SKM-1 (cell line): ENCODE measurements around the gene SLC10A7.

Experiments
- DNase-seq: peaks from one replicate; lab custom pipeline; 2025; ENCODE audit not compliant: unreplicated experiment; lab: John Stamatoyannopoulos, UW

Gene SLC10A7, protein sequence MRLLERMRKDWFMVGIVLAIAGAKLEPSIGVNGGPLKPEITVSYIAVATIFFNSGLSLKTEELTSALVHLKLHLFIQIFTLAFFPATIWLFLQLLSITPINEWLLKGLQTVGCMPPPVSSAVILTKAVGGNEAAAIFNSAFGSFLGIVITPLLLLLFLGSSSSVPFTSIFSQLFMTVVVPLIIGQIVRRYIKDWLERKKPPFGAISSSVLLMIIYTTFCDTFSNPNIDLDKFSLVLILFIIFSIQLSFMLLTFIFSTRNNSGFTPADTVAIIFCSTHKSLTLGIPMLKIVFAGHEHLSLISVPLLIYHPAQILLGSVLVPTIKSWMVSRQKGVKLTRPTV

DNA sequence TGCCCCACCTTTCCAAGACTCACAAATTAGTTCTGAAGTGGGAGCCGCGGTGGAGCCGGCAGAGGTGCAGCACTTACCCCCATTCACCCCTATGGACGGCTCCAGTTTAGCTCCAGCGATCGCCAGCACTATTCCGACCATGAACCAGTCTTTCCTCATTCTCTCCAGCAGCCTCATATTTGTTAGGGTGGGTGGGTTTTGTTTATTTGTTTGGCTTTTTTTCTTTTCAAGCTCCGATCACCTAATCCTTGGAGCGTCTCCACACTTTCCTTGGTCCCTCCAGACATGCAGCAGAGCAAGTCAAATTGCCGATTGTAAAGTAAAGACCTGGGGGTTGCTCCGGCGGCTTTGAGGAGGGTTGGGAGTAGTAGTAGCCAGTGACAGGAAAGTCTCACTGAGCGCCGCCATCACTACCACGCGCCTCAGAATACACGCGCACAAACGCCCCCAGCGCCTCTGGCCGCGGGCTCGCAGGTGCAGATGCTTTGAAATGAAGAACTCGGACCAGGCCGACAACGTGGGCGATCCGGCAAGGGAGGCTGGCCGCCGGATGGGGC, at the start of gene SLC10A7:
Gene SLC10A7 (minus strand): TSS at position 400 of the 557 bp plus-strand sequence. CDS start 223 bp downstream, at position 177.
- DNase-seq = peak; percentile 73

DNA sequence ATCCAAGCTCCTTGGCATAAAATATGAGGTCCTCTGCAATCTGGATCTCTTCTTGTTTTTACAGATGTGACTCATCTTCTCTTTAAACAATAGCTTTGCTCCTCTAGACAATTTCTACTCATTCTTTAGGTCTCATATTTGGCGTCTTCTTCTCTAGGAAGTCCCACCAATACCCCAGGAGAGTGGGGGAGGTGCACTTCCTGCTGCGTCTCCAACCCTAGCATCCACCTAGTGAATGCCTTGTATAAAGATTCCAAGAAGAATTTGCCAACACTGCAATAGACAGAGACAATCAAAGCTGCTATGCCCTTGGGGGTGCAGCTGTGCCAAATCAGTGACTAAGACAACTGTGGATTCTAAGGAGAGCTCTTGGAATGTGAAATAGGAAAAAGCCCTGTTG, 45.7 kb upstream of the SLC10A7 start:
- no peak for DNase-seq

DNA sequence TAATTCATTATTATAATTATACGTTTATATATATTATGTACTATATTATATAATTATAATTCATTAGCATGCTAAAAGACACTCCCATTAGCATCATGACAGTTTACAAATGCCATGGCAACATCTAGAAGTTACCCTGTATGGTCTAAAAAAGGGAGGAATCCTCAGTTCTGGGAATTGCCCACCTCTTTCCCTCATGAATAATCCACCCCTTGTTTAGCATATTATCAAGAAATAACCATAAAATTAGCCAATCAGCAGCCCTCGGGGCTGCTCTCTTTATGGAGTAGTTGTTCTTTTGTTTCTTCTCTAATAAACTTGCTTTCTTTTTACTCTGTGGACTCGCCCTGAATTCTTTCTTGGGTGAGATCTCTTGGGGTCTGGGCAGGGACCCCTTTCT, 42.8 kb upstream of the SLC10A7 start:
- DNase-seq = no peak

DNA sequence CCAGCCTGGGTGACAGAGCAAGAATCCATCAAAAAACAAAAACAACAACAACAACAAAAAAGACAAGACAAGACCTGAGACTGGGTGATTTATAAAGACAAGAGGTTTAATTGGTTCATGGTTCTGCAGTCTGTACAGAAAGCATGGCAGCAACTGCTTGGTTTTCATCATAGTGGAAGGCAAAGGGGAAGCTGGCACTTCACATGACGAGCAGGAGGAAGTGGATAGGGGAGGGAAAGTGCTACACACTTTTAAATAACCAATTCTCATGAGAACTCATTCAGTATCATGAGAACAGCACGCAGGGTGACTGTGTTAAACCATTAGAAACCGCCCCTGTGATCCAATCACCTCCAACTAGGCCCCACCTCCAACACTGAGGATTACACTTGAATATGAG, 28.4 kb upstream of the SLC10A7 start:
- peak; percentile 4 for DNase-seq

DNA sequence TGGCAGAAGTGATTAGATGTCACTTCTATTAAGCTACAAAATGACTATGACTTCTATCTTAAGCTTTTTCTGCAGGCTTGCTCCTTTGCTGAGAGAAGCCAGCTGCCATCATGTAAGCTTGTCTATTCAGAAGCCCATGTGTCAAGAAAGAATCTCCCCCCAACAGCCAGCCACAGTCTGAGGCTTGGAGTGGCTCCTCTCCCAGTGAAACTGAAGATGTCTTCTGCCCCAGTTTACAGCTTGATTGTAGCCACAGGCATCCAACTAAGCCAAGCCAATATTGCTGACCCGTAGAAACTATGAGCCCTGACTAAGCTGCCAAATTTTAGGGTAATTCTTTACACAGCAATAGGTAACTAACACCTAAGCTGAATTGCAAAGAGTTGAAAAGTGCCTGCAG, 26.7 kb upstream of the SLC10A7 start:
- DNase-seq = no peak

DNA sequence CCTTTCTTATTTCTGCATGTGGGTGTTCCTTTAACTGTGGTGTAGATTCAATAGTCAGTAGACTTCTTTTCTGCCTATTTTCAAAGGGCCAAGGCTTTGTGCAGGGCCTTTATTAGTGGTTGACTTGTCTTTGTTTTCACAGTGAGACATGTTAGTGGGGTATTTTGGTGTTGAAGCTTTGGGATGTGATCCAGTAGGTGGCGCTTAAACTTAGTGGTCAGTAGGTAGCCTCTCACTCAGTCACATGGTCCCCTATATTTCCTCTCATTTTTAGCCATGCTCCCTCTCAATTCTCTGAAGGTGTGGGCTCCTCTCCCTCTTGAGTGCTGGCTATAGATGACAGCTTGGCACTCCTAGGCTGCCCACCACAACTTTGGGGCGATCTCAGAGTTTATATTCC, 23.4 kb upstream of the SLC10A7 start:
- DNase-seq = no peak

DNA sequence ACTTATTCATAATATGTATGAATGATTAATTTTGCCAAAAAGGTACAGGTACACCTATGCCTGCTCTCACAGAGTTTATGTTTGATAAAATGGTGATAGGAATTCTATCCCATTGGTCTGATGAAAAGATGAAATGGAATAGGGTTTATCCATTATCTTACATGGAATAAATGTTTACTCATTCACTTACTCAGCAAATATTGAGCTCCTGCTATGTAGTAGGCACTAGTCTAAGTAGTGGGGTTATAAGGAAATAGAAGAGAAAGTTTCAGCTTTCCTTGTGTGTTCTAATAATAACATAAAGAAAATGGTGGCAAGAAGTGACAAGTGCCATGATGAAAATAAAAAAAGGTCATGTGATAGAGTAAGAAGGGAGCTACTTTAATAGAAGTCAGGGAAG, 12.4 kb upstream of the SLC10A7 start:
- no peak for DNase-seq

DNA sequence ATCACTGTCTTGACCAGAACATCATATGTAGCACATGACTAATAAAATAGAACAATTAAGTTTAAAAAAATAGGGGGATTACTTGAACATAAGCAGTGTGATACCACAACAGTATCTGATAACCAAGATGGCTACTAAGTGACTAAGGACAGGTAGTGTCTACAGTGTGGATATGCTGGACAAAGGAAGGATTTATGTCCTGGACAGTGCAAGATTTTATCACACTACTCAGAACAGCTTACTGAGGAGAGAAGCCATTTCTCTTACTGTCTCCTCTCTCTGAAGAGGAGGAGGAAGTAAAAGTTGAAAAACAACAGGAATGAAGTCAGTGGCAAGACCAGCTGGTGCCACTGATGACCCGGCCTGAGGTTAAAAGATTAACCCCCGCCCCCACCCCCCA, 4.0 kb upstream of the SLC10A7 start:
- DNase-seq = no peak

DNA sequence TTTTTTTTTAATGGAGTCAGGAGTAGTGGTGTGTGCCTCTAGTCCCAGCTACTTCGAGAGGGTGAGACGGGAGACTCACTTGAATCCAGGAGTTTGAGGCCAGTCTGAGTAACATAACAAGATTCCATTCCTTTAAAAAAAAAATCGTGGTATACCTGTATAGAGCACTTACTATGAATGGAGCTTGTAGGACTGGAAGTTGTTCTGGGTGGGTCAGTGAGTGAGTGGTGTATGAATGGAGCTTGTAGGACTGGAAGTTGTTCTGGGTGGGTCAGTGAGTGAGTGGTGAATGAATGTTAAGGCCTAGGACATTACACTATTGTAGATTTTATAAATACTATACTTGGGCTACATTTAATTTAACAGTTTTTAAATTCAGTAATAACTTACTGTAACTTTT, 2.9 kb upstream of the SLC10A7 start:
- no peak for DNase-seq

DNA sequence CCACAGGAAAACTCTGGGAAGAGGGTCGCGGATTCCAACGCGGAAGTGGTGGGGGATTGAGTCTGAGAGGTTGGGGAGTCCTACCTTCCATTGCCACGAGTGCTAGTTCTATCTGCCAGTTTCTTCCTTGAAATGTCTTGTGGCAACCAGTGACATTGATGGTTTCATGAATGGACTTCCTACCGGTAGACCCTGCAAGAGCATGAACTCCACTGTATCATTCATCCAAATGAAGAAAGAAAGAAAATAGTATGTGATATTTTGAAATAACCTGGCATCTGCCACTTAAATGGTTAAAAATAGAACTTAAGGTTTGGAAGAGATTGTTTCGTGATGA, 1.1 kb upstream of the SLC10A7 start:
- no peak for DNase-seq

DNA sequence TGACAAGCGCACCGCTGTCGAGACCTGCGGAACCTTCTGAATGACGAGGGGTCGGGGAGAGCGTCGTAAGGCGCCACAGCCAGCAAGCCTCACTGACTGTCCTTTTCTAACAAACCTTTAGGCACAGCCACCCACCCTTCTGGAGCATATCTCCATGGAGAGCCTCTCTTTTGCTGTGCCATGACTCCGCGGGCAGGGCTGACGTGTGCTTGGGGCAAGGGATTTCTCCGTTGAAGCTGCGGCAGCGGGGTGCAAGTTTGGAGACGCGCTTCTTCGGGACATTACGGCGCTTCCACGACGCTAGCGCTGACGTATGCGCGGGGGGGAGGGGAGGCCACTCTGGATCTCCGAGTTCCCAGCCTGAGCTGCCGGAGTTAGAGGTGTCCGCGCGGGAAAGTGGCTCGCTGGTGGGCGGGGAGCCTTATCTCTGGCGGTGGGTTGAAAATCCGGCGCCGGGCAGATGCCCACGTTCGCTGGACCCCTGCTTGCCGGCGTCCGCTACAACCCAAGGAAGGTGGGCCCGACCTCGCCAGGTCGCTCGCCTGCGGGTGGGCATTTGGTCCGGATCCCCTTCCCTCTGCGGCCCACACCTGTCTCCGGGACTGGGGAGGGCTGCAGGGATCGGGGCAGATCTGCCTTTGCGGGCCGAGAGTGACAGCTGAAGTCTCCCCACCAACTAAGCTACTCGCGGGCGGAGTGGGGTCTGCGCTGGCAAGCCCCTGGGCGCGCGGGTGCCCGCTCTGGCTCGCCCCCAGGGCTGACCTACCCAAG, 543 bp upstream of the SLC10A7 start:
- peak; percentile 50 for DNase-seq

DNA sequence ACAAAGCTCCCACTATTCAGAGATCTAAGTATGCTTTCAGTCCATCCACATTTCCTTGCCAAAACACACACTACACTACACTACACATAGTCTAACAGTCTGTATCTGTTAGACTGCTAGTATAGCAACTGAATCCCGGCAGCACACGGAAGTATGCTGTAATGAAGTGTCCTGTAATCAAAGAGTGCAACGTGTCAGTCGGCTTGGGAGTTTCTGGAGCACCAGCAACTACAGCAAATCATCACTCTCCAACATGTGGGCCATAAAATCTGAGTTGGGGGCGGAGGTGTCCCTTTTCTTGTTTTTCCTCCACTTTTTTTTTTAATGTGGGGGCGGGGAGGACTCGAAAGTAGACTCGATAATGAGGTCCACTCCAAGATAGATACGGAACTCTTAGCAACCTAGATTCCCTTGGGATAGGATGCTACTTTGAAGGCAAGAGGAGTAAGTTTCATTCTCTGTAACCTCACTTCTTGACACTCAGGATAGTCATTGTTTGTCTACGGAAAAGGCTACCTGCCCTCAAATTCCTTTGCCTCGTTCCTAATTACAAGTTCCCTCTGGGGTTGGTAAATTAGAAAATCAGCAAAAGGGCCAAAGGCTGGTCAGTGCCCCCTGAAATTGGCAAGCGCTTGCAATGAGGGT, 722 bp downstream of the SLC10A7 start:
- DNase-seq = peak; percentile 8

DNA sequence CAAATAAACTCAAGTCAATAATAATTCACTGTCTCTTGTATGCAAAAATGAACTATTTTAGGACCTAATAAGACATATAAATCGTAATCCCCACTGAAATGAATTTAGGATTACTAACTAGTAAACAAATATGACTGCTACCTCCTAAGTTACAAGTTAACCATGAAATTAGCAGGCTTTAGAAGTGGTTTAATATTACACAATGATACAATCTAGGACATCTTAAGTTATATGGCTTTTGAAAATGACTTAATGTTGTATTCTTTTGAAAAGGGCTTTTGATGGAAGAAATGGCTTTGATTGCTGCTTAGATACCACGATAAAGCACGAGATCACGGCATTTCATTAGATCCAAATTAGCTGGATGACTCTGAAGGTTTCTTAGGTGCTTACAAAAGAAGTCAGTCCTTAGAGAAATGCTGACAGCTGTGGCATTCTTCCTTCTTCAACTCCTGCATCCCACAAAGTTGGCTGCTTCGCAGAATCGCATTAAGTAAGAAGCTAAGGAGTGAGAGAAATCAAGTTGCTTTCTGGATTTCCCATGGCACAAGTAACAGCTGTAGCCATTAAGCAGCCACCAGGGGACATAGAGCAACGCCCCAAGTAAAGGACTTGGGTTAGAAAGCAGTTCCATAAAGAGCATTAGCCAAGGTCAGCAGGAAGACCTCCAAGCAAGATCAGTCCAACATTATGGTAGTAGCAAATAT, 6.9 kb downstream of the SLC10A7 start:
- DNase-seq = no peak

DNA sequence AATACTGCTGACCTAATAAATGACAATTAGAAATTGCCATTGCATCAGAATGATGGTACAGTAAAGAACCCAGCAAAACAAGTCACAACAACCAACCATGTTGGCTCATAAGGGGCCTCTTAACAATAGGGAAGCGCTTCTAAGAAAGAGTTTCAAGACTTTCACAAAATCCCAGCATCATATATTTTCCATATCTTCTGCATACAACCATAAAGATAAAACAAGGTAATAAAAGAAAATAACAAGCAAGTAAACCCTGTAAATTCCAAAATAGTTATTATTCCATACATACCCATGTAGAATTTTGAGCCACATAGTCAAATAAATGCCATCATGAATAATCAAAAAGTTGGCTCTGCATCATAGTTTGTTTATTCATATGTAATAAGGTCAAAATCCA, 8.2 kb downstream of the SLC10A7 start:
- DNase-seq = no peak

DNA sequence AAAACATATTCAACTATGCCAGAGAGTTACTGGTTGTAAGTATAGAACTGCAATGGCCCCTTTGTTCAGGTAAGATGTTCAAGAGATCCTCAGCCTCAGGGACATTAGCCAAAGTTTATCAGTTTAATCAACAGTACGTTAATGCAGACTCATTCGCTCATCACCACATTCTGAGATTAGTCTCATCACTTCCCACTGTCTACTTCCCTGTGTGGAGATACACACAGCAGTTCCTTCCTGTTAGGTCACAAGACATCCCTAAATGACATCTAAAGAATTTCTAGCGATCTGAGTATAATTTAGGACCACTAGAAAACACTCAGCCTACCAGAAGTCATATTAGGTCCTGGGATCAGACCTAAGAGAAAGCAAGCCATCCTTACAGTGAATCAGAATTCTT, 10.4 kb downstream of the SLC10A7 start:
- peak; percentile 12 for DNase-seq

DNA sequence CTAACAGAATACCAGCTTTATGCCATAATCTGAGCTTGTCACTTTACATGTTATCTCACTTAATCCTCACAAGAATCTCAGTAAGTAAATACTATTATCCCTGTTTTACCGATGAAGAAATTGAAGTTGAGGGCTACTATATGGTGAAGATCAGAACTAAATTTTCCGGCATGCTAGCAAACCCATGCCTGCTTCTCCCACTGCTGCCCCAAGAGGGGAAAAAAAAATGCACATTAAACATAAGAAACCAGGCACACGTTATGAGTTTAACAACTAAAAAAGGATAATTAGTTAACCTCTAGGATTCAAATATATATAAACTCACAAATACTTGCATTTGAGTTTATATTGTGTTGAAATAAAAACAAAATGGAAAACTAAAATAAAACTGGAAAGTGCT, 10.8 kb downstream of the SLC10A7 start:
- DNase-seq = no peak

DNA sequence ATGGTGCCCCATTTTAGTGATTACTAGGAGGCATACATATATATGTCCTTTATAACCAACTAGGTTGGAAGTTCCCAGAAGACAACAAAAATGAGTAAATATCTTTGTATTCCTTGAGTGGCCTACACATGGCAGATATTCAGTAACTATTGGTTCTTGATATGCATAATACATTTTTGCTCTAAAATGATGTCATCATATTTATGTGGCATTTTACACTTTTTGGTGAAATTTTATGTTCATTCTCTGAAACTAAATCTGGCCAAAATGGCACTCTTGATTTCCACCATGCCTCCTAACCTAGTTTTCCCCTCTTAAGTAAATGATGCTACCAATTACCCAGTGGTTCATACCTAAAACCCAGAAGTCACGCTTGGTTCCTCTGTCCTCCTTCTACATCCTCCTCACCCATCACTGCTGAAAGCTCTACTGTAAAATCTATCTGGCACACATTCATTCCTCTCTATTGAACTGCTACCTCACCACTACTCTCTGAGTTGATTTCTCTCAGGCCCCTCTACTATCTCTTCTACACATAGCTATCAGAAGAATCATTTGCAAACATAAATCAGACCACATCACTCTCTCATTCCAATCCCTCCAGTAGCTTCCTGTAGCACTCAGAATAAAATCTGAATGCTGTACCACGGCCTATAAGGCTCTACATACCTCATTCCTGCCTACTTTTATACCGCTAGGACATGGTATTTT, 13.4 kb downstream of the SLC10A7 start:
- no peak for DNase-seq

DNA sequence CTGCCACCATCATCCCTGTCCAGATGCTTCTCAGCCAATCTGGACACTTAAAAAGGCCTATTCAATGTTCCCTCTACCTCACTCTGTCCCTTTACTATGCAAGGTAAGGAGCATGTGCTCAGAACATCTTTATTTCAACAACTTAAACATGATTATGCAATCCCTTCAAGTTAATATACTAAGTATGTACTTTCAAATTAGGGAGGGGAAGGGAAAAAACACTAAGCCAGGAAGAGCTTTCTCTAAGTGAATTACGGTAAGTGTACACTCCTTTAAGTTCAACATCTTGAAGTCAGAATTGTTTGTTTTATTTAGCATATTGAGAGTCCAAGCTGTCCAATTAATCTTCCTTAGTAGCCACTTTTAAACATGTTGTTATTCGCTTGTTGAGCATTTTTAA, 14.1 kb downstream of the SLC10A7 start:
- DNase-seq = no peak

DNA sequence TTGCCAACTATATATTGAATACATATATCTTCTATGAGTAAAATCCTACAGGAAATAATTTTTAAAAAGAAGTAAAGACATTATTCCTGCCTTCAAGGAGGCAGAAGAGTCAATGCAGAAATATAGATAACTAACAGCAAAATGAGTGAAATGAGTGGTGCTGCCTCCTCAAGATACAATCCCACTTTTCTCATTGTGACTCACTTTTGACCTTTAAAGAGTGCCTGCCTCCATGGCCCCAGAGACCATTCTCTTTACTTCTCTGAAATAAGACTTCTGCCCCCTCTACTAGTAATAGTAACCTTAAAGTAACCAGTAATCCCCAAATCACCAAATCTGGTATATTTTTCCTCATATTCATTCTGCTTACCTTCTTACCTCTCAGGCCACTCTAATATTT, 15.5 kb downstream of the SLC10A7 start:
- no peak for DNase-seq

DNA sequence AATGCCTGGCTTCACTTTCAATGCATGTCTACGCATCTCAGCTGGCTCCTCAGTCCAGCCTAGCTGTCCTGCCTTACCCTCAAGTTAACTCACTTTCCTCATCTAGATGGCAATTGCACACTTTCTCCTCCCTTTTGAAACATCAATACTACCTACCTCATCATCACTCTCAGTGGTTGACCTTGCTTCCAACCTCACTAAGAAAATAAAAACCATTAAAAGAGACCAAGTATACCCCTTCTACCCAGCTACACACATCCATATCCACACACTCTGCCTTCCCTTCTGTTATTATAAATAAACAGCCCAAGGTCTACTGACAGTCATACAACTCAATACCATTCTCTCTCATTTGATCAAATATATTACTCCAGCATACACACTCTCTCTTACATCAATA, 21.5 kb downstream of the SLC10A7 start:
- no peak for DNase-seq

DNA sequence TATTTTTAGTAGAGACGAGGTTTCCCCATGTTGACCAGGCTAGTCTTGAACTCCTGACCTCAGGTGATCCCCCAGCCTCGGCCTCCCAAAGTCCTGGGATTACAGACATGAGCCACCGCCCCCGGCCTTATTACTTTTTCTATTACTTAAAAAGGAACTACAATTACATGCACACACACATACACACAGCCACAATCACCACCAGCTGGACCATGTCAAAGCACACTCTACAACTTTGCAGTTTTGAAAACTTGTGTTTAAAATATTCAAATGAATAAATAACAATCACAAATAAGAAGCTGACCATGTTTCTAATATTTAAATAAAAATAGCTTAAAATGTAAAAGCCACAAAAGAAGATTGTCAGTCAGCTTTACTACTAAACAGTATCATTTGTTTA, 23.4 kb downstream of the SLC10A7 start:
- DNase-seq = no peak
